Measurements from ENCODE around the gene DIRAS1. TPM values are rescaled to one million over a fixed set of nuclear protein-coding genes. Genes with fewer than 3 reads are reported as not detected.

Gene DIRAS1
- total RNA-seq, 2 experiments from 2014 or later: not detected

DNA sequence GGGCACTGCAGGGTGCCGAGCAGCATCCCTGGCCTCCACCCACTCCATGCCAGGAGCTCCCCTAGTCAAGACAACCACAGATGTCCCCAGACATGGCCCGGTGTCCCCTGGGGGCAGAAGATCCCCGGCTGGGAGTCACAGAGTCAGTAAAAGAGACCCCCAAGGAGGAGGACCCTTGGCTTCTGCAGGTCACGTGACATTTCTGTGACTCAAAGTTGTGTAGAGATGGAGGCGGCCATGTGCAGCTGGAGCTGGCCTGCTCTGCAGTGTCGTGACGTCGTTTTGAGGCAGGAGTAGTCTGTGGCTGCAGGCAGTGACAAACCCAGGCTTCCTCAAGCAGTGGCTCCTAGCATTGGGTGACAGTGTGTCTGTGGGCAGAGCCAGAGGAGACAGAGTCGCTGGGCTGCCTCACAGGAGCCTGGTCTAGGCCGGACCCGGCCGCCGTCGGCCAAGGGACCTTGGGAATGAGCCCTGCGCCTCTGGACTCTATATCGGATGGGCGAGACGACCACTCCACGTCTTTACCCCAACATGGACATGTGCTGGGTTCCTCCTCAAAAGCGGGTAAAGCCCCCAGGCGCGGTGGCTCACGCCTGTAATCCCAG lies 7.7 kb upstream of the DIRAS1 start:
- ATAC-seq (ENCODE audit: low read depth) (no peak), DNase-seq (no peak)
- POLR2A ChIA-PET: no interaction called here
- H3K9me3 Mint-ChIP-seq: no peaks in the 10 kb centered on the region
- no peaks in the 10 kb centered on the region for H3K4me1 Mint-ChIP-seq
- no peaks in the 10 kb centered on the region for H3K36me3 Mint-ChIP-seq
- H3K27ac Mint-ChIP-seq: no peak overlapping the region
- H3K4me3 Mint-ChIP-seq: no peak overlapping the region
- H3K27me3 Mint-ChIP-seq: peaks cover 5% of the 10 kb centered on the region

DNA sequence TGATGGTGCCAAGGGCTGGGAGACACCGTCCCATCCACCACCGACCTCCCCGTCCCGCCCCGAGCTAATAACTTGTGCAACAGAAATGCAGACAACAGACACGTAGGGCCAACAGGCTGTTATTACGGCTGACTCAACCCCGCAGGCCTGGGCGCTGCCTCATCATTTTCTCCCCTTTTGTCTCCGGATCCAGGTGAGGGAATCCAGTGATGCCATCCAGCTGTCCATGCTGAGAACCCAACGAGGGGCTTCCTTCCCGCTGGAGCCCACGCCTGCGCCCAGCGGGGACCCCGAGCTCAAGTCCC lies 6.4 kb upstream of the DIRAS1 start:
- ATAC-seq (ENCODE audit: low read depth) (no peak), DNase-seq (no peak)
- no peak overlapping the region for H3K27ac Mint-ChIP-seq
- POLR2A ChIA-PET: no interaction called here
- H3K27me3 Mint-ChIP-seq: peaks cover 5% of the 10 kb centered on the region
- no peaks in the 10 kb centered on the region for H3K4me1 Mint-ChIP-seq
- no peaks in the 10 kb centered on the region for H3K9me3 Mint-ChIP-seq
- no peak overlapping the region for H3K4me3 Mint-ChIP-seq
- H3K36me3 Mint-ChIP-seq: no peaks in the 10 kb centered on the region

DNA sequence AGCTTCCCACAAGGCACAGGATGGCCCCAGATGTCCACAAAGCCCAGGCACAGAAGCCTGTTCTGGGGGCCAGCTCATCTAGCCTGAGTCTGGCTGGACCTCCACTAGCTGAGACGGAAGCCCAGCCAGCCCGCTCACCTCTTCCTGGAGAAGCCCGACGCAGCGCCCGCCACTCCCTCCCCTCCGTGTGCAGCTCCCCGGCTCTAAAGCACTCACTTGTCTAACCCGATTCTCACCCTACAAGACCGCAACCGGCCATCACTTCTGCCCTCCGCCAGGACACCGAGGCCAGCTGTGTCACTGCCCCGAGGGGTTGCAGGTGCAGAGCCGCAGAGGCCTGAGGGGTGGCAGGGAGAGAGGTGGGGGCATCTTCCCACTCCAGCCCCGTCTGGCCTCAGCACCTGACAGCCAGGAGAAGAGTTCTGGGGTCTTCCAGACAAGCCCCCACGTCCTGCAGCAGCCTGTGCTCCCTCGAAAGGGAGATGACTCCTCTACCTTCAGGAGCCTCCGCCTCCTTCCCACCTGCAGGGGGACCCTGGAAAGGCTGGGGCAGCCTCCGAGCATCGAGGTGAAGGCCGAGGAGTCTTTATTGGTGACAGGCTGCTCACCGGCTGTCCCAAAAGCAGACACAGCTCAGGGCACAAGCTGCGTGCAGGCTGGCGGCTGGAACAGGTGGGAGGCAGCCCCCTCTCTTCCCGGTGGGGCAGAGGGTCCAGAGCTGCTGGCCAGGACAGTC lies 5.9 kb upstream of the DIRAS1 start:
- Mint-ChIP-seq H3K4me3 (no peak overlapping the region), H3K9me3 (no peaks in the 10 kb centered on the region), H3K27ac (no peak overlapping the region), H3K36me3 (no peaks in the 10 kb centered on the region), H3K4me1 (no peaks in the 10 kb centered on the region), H3K27me3 (peaks cover 7% of the 10 kb centered on the region)
- POLR2A ChIA-PET: interaction anchor here (0.6 kb wide), 1 partner anchor 646 kb away, joined by 3 read pairs; no protein-coding TSS in a partner anchor
- DNase-seq (no peak), ATAC-seq (ENCODE audit: low read depth) (peak; percentile 34)

DNA sequence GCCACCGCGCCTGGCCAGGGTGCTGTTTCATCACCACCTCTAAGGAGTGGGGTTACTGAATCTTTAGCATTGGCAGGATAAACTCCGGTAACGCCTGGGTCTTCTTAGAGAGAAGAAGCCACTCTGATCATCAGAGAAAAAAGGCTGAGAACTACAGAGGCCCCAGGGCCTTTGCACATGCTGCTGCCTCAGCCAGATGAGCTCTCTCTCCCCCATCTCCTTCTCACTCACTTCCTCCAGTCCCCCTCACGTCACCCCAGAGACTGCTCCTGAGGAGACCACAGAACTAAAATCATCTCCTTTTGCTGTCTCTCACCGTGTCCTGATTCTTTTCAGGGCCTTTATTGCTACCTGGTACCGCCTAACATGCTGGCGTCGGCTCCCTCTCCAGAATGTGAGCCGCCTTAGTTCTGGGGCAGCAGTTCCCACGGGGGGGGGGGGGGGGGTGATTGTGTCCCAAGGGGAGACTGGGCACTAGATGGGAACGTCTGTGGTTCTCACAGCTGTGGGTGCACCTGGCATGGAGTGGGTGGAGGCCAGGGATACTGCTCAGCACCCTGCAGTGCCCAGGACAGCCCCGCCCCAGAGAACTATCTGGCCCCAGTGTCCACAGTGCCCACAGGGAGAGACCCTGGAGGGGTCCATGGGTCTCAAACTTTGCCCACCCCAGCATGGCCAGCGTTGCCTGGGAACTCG lies 5.1 kb upstream of the DIRAS1 start:
- Mint-ChIP-seq H3K27me3 (peaks cover 13% of the 10 kb centered on the region), H3K36me3 (no peaks in the 10 kb centered on the region), H3K9me3 (no peaks in the 10 kb centered on the region), H3K4me1 (no peaks in the 10 kb centered on the region), H3K27ac (no peak overlapping the region), H3K4me3 (no peak overlapping the region)
- no peak for DNase-seq
- POLR2A ChIA-PET: interaction anchor here (0.6 to 1.1 kb wide), 2 partner anchors 13 to 647 kb away, joined by 3 to 8 read pairs; no protein-coding TSS in a partner anchor
- ATAC-seq (ENCODE audit: low read depth): no peak

DNA sequence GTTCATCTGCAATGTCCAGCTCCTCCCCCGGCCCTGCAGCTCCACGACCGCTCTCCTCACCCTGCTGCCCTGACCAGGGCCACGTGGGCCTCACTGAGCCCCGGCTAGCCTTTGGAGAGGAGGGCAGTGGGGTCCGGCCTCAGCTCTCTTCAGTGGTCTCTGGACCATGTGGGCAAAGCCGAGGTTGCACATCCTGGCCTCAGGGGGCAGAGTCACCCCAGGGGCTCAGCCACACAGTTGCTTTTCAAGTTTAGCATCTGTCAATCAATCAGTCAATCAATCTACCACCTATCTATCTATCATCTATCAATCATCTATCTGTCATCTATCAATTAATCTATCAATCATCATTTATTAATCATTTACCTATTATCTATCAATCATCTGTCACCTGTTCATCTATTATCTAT lies 3.0 kb upstream of the DIRAS1 start:
- Mint-ChIP-seq H3K36me3 (no peaks in the 10 kb centered on the region), H3K27ac (no peak overlapping the region)
- no peak for ATAC-seq (ENCODE audit: low read depth)

DNA sequence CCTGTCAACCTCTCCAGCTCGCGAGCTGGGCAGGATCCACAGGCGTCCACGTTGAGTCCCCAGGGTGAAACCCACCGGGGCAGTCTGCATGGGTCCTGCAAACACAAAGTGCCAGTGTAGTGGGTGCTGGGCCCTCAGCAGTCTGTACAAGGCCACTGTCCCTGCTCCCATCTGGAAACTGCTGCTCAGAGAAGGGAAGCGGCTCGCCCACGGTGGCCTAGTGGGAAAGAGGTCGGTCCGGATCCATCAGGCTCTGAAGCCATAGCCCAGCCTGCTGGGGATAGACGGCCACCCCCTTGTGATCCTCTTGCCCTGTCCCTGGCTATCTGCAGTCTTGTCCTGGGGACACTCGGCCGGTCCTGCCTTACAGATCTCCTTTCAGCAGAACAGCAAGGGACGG lies 2.6 kb upstream of the DIRAS1 start:
- no peaks in the 10 kb centered on the region for H3K9me3 Mint-ChIP-seq
- no peaks in the 10 kb centered on the region for H3K36me3 Mint-ChIP-seq
- DNase-seq (no peak), ATAC-seq (ENCODE audit: low read depth) (no peak)
- no peak overlapping the region for H3K4me3 Mint-ChIP-seq
- H3K4me1 Mint-ChIP-seq: no peaks in the 10 kb centered on the region
- POLR2A ChIA-PET: no interaction called here
- H3K27ac Mint-ChIP-seq: no peak overlapping the region
- H3K27me3 Mint-ChIP-seq: peaks cover 26% of the 10 kb centered on the region

More for the DNA sequence above, 3.0 kb upstream of the DIRAS1 start:
- H3K27me3 Mint-ChIP-seq: peaks cover 23% of the 10 kb centered on the region
- no peak for DNase-seq
- no peak overlapping the region for H3K4me3 Mint-ChIP-seq
- H3K9me3 Mint-ChIP-seq: no peaks in the 10 kb centered on the region
- H3K4me1 Mint-ChIP-seq: no peaks in the 10 kb centered on the region
- POLR2A ChIA-PET: no interaction called here

DNA sequence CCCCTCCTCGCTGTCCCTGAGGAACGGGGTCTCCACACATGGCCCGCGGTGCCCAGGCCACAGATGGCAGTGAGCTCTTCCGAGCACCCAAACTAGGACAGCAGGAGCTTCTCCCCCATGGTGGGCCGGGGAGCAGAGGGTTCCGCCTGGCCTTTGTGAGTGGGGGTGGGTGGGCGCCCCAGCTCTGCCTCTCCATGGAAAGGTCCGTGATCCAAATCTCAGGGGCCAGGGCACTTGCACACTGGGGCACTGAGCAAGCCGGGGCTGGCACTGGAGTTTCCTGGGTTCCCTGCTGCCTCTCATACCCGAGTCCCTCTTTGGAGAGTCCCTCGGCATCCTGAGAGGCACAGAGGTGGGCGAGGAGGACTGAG lies 2.2 kb upstream of the DIRAS1 start:
- Mint-ChIP-seq H3K36me3 (no peaks in the 10 kb centered on the region), H3K4me1 (no peaks in the 10 kb centered on the region), H3K27ac (no peak overlapping the region), H3K4me3 (no peak overlapping the region), H3K9me3 (no peaks in the 10 kb centered on the region), H3K27me3 (peaks cover 26% of the 10 kb centered on the region)
- no peak for DNase-seq
- POLR2A ChIA-PET: no interaction called here
- no peak for ATAC-seq (ENCODE audit: low read depth)

DNA sequence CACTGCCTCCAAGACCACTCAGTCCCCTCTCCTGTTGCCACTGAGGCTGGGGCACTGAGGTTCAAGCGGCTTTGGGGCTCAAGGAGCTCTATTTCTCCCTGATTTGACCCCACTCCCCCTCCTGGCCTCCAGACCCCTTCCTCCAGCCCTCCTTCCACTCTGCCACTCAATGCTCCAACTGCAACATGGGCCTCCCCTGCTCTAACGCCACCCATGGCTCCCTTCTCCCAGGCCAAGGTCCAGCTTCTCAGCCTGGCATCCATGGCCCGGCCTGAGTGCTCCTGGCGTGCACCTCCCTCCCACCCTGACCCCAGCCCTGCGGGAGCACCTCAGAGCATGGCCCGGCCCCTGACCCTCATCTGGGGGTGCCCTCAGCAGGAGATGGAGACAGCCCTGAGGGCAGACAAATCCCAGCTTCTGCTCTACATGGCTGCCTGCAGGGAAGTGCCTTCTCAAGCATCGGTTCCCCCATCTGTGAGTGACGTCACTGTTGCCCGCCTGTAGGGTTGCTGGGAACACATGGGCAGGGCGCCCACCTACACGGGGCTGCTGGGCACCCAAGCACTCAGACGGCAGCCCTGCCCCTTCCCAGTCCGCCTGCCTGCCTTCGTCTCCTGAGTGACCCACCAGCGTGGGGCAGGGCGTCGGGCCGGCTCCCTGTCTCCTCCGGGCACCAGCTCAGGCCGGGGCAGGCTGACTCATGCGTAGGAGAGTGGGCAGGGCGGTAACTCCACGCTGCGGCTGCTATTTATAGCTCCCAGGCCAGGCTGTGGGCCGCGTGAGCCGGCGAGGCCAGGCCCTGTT lies 1.6 kb upstream of the DIRAS1 start:
- Mint-ChIP-seq H3K36me3 (no peaks in the 10 kb centered on the region), H3K27ac (no peak overlapping the region), H3K4me1 (no peaks in the 10 kb centered on the region), H3K27me3 (peaks cover 25% of the 10 kb centered on the region), H3K9me3 (no peaks in the 10 kb centered on the region), H3K4me3 (no peak overlapping the region)
- no peak for ATAC-seq (ENCODE audit: low read depth)
- POLR2A ChIA-PET: no interaction called here
- no peak for DNase-seq

DNA sequence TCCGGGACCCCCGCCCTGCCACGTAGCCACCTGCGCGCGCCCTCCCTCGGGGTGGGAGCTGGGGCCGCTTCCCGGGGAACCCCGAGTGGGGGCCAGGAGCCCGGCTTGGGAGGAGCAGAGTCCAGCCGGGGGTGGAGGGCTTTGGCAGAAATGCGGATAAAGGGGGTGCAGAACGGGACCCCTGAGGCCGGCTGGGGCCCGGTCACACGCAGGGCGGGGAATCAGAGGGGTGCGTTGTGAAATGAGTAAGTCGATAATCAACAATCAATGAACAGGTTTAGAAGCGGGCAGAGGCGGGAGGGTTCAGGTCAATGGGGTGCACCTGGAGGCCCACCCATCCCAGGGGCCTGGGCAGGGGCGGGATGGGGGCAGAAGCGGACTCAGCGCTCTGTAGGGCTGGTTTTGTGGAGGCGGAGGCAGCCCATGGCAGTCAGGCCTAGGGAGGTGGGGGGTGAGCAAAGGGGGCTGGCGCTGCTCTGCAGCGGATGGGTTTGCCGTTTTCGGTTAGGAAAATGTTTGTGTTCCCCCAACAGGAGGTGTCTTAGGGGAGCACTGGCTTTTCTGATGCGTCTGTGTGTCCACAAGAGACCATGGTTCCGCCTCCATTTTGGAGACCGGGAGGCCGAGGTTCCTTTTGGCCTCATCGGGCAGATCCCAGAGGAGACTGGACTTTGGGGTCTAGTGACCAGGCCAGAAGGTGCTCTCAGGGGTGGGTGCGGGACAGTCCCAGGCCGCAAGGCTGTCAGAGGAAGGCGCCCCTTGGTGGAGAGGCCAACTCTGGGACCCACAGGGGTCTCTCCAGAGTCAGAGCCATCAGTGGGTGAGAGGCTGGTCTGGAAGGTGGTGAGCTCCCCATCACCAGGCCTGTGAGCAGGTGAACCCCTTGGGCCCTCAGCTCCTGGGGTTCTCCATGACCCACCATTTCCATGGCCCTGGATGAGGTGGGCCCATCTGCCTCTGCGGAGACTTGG lies 683 bp upstream of the DIRAS1 start:
- peaks cover 23% of the 10 kb centered on the region for H3K27me3 Mint-ChIP-seq
- H3K27ac Mint-ChIP-seq: no peak overlapping the region
- no peak overlapping the region for H3K4me3 Mint-ChIP-seq
- no peaks in the 10 kb centered on the region for H3K4me1 Mint-ChIP-seq
- POLR2A ChIA-PET: no interaction called here
- no peak for ATAC-seq (ENCODE audit: low read depth)
- H3K9me3 Mint-ChIP-seq: no peaks in the 10 kb centered on the region
- H3K36me3 Mint-ChIP-seq: no peaks in the 10 kb centered on the region
- DNase-seq: no peak

DNA sequence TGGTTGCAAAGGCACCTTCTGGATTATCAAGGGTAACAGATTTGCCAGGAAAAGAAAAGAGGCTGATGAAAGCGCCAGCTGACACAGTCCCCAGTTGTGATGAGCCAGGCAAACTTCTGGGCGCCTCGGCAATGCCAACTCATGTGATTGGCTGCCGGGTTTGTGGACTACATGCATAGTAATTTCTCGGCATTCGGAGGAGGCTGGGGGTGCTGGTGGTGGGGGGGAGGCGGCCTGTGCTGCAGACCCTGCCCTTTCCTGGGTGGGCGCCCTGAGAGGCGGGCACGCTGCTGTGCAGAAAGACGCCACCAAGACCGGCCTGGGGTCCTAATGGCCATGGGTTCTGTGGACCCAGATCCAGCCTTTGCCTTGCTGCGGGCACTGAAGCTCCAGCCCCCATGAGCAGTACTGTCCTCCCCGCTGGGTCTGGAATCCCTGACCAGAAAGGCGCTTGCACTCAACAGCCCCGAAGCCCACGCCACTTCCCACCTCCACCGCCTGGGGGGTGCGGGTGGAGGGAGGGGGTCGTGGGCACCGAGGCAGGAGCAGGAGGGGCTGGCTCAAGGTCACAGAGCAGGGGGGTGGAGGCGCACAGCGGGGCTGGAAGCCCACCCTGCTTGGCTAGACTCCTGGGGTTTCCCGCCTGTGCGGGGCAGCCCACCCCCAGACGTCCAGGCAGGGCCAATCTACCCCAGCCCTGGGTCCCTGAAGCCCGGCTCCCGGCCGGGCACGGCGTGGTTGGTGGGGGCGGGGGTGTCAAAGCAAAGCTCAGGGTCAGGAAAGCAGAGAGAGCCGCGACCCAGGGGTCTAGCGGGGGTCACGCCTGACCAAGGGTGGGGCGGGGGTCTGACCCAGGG lies 1.0 kb downstream of the DIRAS1 start:
- peaks cover 21% of the 10 kb centered on the region for H3K27me3 Mint-ChIP-seq
- peaks cover 3% of the 10 kb centered on the region for H3K36me3 Mint-ChIP-seq
- DNase-seq: no peak
- H3K27ac Mint-ChIP-seq: no peak overlapping the region
- peaks cover 8% of the 10 kb centered on the region for H3K9me3 Mint-ChIP-seq
- POLR2A ChIA-PET: no interaction called here
- H3K4me3 Mint-ChIP-seq: no peak overlapping the region
- no peak for ATAC-seq (ENCODE audit: low read depth)
- H3K4me1 Mint-ChIP-seq: no peaks in the 10 kb centered on the region

DNA sequence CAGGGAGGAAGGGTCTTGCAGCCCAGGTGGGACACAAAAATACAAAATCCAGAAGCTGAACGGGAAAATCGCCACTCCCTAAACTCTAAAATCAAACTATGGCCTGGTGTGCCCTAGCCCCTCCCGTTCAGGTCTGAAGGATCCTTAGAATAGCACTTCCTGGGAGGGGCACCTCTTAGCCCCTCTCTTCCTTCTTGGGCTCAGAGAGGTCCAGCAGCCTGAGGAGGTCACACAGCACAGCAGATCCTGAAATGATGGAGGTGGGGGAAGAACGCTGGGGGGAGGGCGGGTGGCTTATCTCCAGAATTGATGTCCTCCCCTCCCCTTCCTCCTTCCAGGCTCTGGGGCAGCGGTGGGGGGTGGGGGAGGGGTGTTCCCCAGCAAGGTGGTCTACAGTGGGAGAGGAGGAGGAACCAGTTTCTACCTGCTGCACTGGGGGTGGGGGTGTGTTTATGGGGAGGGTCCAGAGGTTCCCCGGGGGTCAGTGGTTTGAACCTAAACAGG lies 1.9 kb downstream of the DIRAS1 start:
- H3K36me3 Mint-ChIP-seq: peaks cover 3% of the 10 kb centered on the region
- no peak overlapping the region for H3K4me3 Mint-ChIP-seq
- POLR2A ChIA-PET: no interaction called here

More for the DNA sequence above, 1.9 kb downstream of the DIRAS1 start:
- no peak for ATAC-seq (ENCODE audit: low read depth)
- DNase-seq: no peak
- peaks cover 11% of the 10 kb centered on the region for H3K9me3 Mint-ChIP-seq
- peaks cover 21% of the 10 kb centered on the region for H3K27me3 Mint-ChIP-seq
- no peaks in the 10 kb centered on the region for H3K4me1 Mint-ChIP-seq
- H3K27ac Mint-ChIP-seq: no peak overlapping the region

Data from activated naive CD8-positive, alpha-beta T cell treated with anti-CD3 and anti-CD28 coated beads, Interleukin-2, amount 10 ng/mL, durations not matched to agents 7 days and 5 days (primary cell).